HG03575 (cell line): ENCODE data around the gene AOPEP.
A peak's percentile ranks its signal among the peaks of the same experiment; 100 is the strongest.
"Not testable (repeated sequence)": the region's sequence is repeated elsewhere in the genome, so short reads cannot be mapped to it uniquely, and the experiment has no call there.

Experiments
- ATAC-seq: cut with Tn5 transposase; IDR thresholded peaks from one replicate; pipeline ENCODE4 v1.9.1; 2021; ENCODE audit not compliant: unreplicated experiment, insufficient number of reproducible peaks, low FRiP score; ENCODE audit errors: extremely low read depth

Gene AOPEP

GRCh38 chr9:94952565-94953373, 226.3 kb downstream of the AOPEP start:
- peak; percentile 63 for ATAC-seq

- no peak for ATAC-seq
Observed at GRCh38 chr9:94956731-94957130, 230.2 kb downstream of the AOPEP start.

- ATAC-seq = no peak
Observed at GRCh38 chr9:94960964-94961363, 234.5 kb downstream of the AOPEP start.

GRCh38 chr9:94961870-94962269, 235.4 kb downstream of the AOPEP start:
- no peak for ATAC-seq

- not testable (repeated sequence) for ATAC-seq
Observed at GRCh38 chr9:94965631-94966030, 239.1 kb downstream of the AOPEP start.

GRCh38 chr9:94966046-94966445, 239.5 kb downstream of the AOPEP start:
- not testable (repeated sequence) for ATAC-seq

GRCh38 chr9:94967482-94967881, 241.0 kb downstream of the AOPEP start:
- ATAC-seq = no peak

- no peak for ATAC-seq
Observed at GRCh38 chr9:94971378-94972131, 245.1 kb downstream of the AOPEP start.

GRCh38 chr9:94973451-94973941, 247.0 kb downstream of the AOPEP start:
- no peak for ATAC-seq

GRCh38 chr9:94974154-94974879, 247.8 kb downstream of the AOPEP start:
- no peak for ATAC-seq

GRCh38 chr9:94975480-94975879, 249.0 kb downstream of the AOPEP start:
- ATAC-seq = no peak

GRCh38 chr9:94976077-94976476, 249.6 kb downstream of the AOPEP start:
- ATAC-seq = no peak

- no peak for ATAC-seq
Observed at GRCh38 chr9:94977416-94977815, 250.9 kb downstream of the AOPEP start.

GRCh38 chr9:94979904-94980507, 253.5 kb downstream of the AOPEP start:
- no peak for ATAC-seq

GRCh38 chr9:94980947-94981722, 254.6 kb downstream of the AOPEP start:
- no peak for ATAC-seq

- ATAC-seq = no peak
Observed at GRCh38 chr9:94981723-94982090, 255.2 kb downstream of the AOPEP start.

GRCh38 chr9:94982211-94982610, 255.7 kb downstream of the AOPEP start:
- no peak for ATAC-seq

- no peak for ATAC-seq
Observed at GRCh38 chr9:94983552-94983951, 257.1 kb downstream of the AOPEP start.
